ENCODE measurements around the gene TMEM61.
"Not testable (repeated sequence)": the region's sequence is repeated elsewhere in the genome, so short reads cannot be mapped to it uniquely, and the experiment has no call there.

The TMEM61 gene

GRCh38 chr1:55001311-55001710, 20.9 kb downstream of the TMEM61 start:
- no peak for DNase-seq (ENCODE audit: low read depth)

GRCh38 chr1:55002686-55003085, 22.3 kb downstream of the TMEM61 start:
- no peak for DNase-seq (ENCODE audit: low read depth)

GRCh38 chr1:55005351-55006140, 25.1 kb downstream of the TMEM61 start:
- DNase-seq (ENCODE audit: low read depth): no peak

DNA sequence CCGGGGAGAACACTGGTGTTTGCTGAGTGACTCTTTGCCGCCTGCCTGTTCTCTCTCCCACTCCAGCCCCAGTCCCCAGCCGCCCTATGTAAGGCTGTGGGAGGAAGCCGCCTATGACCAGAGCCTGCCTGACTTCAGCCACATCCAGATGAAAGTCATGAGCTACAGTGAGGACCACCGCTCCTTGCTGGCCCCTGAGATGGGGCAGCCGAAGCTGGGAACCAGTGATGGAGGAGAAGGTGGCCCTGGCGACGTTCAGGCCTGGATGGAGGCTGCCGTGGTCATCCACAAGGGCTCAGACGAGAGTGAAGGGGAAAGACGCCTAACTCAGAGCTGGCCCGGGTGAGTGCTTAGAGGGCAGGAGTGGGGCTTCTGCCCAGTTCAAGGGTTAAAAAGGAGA, 26.5 kb downstream of the TMEM61 start:
- no peak for DNase-seq (ENCODE audit: low read depth)

DNA sequence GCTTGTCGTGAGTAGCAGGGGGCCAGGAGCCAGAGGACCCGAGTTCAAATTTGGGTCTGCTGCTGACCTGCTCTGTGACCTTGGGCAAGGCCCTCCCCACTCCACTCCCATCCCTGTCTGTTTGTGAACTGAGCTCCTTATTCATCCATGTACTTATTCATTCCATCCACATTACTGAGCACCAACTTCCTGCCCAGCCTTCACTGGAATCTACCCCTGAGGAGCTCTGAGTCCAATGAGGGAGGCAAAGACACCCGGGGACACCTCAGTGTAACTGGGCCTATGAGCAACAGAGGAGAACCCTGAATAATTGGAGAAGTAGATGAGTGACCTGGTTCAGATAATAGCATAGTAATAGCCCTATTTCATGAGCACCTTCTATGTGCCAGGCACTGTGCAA, 27.2 kb downstream of the TMEM61 start:
- DNase-seq (ENCODE audit: low read depth): peak; percentile 68

GRCh38 chr1:55010194-55010886, 29.9 kb downstream of the TMEM61 start:
- no peak for DNase-seq (ENCODE audit: low read depth)

DNA sequence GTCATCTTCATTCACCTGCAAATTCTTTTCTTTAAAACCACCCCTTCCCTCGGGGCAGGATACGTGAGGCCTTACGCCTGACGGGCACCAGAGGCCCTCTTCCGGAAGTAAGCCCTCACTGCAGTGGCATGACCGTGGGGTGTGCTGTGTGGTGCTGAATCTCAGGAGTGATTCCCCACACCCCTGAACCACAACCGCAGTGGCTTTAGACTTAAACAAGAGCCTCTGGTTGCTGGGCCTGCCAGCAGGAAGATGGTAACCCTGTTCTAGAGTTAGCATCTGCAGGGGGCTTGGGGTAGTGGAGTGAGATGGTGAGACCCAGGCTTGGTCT, 30.4 kb downstream of the TMEM61 start:
- DNase-seq (ENCODE audit: low read depth): no peak

DNA sequence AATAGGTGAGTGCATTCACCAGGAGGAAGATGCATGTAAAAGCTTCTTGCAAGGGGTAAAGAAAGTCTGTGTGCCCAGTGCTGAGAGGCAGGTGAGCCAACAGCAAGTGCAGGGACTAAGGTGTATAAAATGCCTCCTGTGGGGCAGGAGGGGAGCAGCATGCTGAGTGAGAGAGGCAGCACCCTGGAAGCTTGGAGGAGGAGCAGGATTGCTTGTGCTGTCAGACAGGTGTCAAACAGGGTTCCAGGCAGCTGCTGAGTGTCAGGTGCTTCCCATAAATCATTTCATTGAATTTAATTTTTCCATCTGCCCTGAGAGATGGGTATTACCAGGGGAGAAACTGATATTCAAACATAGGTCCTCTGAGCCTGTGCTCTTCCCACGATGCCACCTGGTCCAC, 32.2 kb downstream of the TMEM61 start:
- no peak for DNase-seq (ENCODE audit: low read depth)

- DNase-seq (ENCODE audit: low read depth): no peak
Observed at GRCh38 chr1:55015123-55015522, 34.7 kb downstream of the TMEM61 start.

DNA sequence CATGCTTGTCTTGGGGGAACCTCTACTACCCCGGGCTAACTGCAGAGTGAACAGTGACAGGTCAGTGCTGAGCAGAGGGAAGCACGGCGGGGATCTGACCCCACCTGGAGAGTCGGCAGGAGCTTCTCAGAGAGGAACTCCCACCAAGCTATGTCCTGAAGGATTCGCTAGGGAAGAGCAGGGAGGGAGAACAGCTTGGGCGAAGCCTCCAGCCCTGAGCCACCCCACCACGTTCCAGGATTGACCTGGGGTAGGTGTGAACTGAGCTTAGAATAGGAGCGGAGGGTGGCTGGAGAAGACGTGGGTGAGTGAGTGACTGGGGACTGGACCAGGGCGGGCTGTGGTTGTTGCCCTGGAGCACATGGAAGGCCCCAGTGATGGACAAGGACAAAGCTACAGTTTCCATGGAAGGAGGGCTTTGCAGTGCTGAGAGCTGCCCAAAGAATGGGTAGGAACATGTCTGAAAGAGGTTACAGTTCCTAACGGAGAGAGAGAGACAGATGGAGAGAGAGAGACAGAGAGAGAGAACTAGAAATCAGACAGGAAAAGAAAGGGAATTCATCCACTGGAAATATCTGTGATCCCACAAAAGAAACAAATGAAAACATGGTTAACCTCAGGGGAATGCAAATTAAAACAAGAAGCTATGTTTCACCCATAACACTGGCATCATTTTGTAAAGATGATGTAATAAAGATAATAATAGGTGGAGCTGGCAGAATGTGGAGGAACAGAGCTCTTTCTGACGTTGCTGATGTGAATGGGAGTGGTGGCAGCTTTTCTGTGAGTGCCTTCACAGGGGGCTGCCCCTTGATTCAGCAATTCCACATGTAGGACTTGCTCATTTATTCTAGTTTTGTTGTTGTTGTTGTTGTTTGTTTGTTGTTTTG, 35.5 kb downstream of the TMEM61 start:
- DNase-seq (ENCODE audit: low read depth): peak; percentile 17

- no peak for DNase-seq (ENCODE audit: low read depth)
Observed at GRCh38 chr1:55018395-55018794, 38.0 kb downstream of the TMEM61 start.

- DNase-seq (ENCODE audit: low read depth): peak; percentile 47
Observed at GRCh38 chr1:55021942-55022546, 41.6 kb downstream of the TMEM61 start.

- DNase-seq (ENCODE audit: low read depth): not testable (repeated sequence)
Observed at GRCh38 chr1:55024163-55024562, 43.7 kb downstream of the TMEM61 start.

GRCh38 chr1:55026682-55027081, 46.3 kb downstream of the TMEM61 start:
- not testable (repeated sequence) for DNase-seq (ENCODE audit: low read depth)

- DNase-seq (ENCODE audit: low read depth): not testable (repeated sequence)
Observed at GRCh38 chr1:55031098-55031497, 50.7 kb downstream of the TMEM61 start.

DNA sequence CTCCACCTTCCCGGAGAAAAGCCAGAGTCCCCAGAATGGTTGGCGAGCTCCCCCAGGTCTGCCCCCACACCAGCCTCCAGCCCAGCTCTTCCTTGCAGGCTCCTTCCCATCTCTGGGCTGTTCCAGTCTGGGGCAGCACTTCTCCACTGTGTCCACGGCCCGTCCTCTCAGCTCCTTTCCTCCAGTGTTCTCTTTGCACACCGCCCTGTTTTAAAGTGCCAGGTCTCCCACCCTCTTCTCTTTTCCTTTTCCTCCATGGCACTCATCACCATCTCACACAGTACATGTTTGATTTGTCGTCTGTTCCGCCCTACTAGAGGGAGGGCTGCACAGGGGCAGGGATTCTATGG, 52.8 kb downstream of the TMEM61 start:
- no peak for DNase-seq (ENCODE audit: low read depth)

DNA sequence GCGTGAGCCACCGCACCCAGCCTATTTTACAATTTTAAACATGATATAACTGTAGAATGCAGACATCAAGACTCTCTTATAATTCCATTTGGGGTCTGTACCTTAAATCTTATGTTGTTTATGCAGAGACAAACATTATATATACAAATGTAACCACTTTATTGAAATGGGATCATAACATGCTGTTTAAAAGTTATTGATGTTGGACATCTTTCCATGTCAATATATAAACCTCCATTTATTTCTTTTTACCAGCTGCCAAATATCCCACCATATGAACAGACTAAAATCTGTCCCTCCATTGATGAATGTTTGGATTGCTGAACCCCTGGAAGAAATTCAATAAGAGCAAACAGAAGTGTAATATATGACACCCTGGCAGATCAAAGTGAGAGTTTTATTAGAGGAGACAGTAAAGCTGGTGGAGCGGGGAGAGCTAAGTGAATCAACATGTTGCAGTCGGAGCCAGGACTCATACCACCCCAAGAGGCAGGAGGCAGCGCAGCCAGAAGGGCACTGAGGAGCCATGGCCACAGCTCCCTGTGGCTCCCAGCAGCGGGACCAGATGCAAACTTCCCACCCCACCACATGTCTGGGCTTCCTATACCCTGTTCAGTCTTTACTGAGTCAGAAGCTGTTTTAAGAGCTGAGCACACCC, 54.2 kb downstream of the TMEM61 start:
- no peak for DNase-seq (ENCODE audit: low read depth)

DNA sequence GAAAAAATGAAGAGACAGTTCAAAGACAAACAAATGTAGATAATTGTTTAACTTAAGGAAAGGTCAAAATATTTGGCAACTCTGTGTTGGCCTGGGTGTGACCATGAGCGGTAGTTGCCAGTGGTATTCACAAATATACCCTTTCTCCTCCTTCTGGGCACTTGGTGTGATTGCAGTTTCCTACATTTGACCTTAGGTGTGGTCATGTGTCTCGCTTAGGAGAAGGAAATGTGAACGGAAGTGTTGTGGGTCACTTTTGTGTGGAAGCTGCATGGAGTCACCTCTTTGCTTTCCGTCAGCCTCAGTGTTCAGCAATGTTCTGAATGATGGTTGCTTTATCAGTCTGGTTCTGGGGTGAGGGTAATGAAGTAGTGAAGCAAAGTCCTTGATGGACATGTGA, 55.5 kb downstream of the TMEM61 start:
- DNase-seq (ENCODE audit: low read depth): no peak

DNA sequence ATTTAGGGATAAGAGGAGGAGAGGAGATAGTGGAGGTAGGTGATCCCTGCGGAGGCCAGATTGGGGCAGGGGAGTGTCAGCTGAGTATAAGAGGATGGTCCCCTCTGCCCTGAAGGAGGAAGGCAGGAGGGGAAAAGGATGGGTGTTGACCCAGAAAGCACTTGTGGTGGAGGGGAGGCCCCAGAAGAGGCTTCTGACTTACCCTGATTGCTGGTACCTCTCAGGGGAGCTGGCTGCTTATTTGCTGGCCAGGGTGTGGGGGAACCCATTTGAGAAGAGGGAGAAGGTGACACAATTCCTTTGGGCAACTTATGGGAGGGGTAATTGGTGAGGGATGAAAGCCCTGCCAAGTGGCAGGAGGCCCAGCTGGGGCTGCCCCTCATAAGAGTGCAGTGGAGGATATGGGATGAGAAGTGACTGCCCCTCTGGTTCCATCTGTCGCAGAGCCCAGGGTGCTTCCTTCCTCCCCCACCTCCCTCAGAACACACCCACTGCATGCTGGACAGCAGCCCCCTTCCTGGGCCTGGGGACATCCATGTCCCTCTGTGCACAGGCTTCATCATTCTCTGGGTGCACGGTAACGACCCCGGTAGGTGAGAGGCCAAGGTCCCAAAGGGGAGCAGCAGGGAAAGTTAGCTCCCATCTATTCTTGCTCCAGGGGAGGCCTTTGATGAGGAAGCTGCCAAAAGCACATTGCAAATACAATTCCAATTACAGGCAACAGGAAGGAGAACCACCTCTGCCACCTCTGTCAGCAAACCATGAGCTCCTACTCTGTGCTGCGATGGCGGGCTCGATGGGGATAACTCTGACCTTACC, 57.5 kb downstream of the TMEM61 start:
- no peak for DNase-seq (ENCODE audit: low read depth)

DNA sequence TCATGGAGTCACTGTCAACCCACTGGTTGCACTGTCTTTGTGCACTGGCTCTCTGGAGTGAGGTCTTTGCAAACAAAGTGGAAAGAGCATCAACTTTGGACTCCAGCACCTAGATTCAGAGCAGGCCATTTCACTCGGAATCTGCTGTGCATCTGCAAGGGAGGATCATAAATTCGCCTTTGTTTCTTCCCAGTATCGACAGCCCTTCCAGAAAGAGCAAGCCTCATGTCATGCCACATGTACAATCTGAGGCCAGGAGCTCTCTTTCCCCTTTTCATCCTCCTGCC, 58.1 kb downstream of the TMEM61 start:
- DNase-seq (ENCODE audit: low read depth): no peak

- no peak for DNase-seq (ENCODE audit: low read depth)
Observed at GRCh38 chr1:55038974-55039341, 58.5 kb downstream of the TMEM61 start.

Data from GM04503 (cell line).